Nephron progenitor cell (in vitro differentiated cells): ENCODE data around the gene ATRNL1.

Experiments used
- DNase-seq: peaks from one replicate; pipeline ENCODE4 v3.0.0; 2021
- H3K27ac Mint-ChIP-seq: 2 replicates; pipeline ENCODE4 v1.8.0; 2021; ENCODE audit warnings: mild to moderate bottlenecking, moderate library complexity, mixed read lengths
- H3K27me3 Mint-ChIP-seq: 2 replicates; pipeline ENCODE4 v1.8.0; 2021; ENCODE audit warnings: mild to moderate bottlenecking, low read depth, mixed read lengths; ENCODE audit not compliant: poor library complexity
- H3K36me3 Mint-ChIP-seq: 2 replicates; pipeline ENCODE4 v1.8.0; 2021; ENCODE audit warnings: low read depth, mixed read lengths
- H3K4me1 Mint-ChIP-seq: 2 replicates; pipeline ENCODE4 v1.8.0; 2021; ENCODE audit warnings: mixed read lengths
- H3K4me3 Mint-ChIP-seq: 2 replicates; pipeline ENCODE4 v1.8.0; 2021; ENCODE audit warnings: mild to moderate bottlenecking, moderate library complexity, mixed read lengths
- H3K9me3 Mint-ChIP-seq: 2 replicates; pipeline ENCODE4 v1.8.0; 2021; ENCODE audit warnings: mild to moderate bottlenecking, moderate library complexity, mixed read lengths
- TF ChIP-seq, protein P1 (sequence below): fragments of 200-600 bp; sonication (generic); IDR thresholded peaks from 2 replicates; pipeline ENCODE4 v1.5.0; 2021; ENCODE audit warnings: antibody characterized with exemption

ATRNL1 gene

DNA sequence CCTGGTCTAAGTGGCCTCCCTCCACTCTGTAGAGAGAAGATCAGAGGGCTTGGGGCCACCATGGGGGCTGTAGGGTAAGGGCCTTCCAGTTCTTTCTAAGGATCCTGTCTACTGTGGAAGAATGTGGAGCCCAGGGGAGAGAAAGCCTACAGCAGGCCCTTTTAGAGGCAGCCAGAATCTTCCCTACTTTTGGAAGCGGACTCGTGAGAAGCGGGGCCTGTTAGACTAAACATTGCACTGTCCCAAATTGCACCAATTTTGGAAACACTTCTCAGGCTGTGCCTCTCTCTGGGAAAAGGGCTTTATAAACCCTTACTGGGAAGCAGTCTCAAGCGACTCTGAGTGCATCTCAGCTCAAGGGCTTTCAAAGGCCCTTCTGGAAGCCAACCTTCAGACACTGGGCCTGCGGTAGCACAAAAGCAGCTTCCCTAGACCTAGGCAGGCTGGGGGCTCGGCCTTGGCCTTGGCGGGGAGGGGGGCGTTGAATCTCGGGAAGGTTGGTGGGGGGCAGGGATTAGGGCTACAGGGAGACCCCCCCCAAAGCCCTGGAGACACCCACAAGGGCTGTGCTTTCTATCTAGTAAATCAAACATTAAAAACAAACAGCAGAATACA is 881.8 kb downstream of the ATRNL1 start:
- TF ChIP-seq, protein P1, sequence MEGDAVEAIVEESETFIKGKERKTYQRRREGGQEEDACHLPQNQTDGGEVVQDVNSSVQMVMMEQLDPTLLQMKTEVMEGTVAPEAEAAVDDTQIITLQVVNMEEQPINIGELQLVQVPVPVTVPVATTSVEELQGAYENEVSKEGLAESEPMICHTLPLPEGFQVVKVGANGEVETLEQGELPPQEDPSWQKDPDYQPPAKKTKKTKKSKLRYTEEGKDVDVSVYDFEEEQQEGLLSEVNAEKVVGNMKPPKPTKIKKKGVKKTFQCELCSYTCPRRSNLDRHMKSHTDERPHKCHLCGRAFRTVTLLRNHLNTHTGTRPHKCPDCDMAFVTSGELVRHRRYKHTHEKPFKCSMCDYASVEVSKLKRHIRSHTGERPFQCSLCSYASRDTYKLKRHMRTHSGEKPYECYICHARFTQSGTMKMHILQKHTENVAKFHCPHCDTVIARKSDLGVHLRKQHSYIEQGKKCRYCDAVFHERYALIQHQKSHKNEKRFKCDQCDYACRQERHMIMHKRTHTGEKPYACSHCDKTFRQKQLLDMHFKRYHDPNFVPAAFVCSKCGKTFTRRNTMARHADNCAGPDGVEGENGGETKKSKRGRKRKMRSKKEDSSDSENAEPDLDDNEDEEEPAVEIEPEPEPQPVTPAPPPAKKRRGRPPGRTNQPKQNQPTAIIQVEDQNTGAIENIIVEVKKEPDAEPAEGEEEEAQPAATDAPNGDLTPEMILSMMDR = no peak
- Mint-ChIP-seq H3K4me1 (peaks cover 27% of the 10 kb centered on the region), H3K36me3 (peaks cover 4% of the 10 kb centered on the region), H3K27me3 (peaks cover 18% of the 10 kb centered on the region), H3K9me3 (peaks cover 4% of the 10 kb centered on the region), H3K4me3 (no peak overlapping the region), H3K27ac (no peak overlapping the region)
- no peak for DNase-seq

DNA sequence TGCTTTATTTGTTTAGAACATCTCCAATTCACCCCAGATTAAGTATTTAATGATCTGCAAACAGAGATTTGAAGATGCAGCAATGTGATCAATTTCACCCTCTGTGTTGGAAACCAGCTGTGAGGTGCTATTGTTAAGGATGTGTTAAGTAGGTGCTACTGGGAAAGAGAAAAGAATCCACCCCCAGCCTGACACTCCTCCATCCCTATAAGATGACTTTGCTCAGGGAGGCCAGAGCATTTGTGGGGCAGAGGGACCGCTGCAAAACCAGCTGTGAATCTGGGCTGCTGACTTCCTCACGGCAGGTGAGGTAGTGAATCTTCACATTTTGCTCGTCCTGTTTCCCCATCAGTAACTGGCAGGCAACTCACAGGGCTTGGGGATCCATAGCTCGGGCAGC is 882.3 kb downstream of the ATRNL1 start:
- no peak overlapping the region for H3K27ac Mint-ChIP-seq
- peaks cover 4% of the 10 kb centered on the region for H3K9me3 Mint-ChIP-seq
- H3K36me3 Mint-ChIP-seq = peaks cover 4% of the 10 kb centered on the region
- peaks cover 18% of the 10 kb centered on the region for H3K27me3 Mint-ChIP-seq
- DNase-seq = no peak
- H3K4me1 Mint-ChIP-seq = peaks cover 27% of the 10 kb centered on the region
- TF ChIP-seq, protein P1 = no peak
- H3K4me3 Mint-ChIP-seq = no peak overlapping the region

DNA sequence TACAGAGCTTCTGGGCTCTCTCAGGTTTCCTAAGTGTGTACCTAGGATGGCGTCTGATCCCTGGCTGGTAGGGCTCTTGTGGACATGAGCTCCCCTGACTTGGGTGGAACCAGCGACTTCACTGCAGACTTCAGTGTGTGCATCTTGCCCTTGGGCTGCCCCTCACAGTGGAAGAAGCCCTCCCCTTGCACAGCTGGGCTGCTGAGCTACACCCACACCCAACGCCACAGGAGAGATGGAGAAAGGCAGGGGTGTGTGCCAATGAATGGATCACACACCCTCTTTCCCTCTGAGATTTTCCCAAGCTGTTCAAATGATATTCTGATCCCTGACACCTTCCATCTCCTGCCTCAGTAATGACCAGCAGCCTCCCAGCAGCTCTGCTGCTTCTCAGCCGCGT is 883.2 kb downstream of the ATRNL1 start:
- H3K27me3 Mint-ChIP-seq = peaks cover 18% of the 10 kb centered on the region
- peaks cover 4% of the 10 kb centered on the region for H3K9me3 Mint-ChIP-seq
- H3K4me1 Mint-ChIP-seq = peaks cover 35% of the 10 kb centered on the region
- no peak for DNase-seq
- peaks cover 4% of the 10 kb centered on the region for H3K36me3 Mint-ChIP-seq
- peak overlapping the region; percentile 73 for H3K27ac Mint-ChIP-seq
- no peak overlapping the region for H3K4me3 Mint-ChIP-seq
- TF ChIP-seq, protein P1 = no peak

DNA sequence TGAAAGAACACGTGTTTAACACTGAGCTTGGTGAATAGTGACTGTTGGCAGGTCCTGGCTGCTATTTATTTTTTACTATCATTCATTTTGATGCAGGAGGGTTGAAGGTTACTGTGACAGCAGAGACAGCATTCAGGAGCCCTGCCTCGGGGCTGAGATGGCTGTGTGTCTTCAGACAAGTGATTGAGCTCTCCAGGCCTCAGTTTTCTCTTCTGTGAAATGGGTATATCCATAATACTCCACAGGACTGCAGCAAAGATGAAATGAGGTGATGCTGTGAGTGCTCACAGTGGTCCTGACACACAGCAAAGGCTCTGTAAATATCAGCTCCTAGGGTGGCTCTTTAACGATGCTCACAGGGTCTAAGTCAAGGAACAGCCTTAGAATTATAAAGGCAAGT is 884.7 kb downstream of the ATRNL1 start:
- TF ChIP-seq, protein P1 = no peak
- Mint-ChIP-seq H3K4me1 (peaks cover 49% of the 10 kb centered on the region), H3K4me3 (no peak overlapping the region), H3K36me3 (peaks cover 4% of the 10 kb centered on the region), H3K27ac (no peak overlapping the region), H3K9me3 (peaks cover 4% of the 10 kb centered on the region), H3K27me3 (peaks cover 18% of the 10 kb centered on the region)
- no peak for DNase-seq

DNA sequence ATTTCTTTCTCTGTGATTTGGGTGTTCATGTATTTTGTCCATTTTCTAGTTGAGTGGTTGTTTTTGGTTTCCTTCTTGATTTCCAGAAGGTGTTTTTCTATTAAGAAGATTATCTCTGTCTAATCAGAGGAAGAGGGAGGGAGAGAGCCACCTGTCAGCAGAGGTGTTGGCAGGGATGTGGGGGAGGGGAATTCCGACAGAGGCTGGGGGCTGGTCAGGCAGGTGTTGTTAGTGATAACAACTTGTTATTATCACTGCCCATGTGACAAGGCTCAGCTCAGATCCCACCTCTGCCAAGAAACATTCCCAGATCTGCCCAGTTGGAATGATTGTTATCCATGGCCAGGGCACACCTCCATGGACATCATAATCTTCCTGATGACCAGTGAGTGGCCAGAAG is 886.4 kb downstream of the ATRNL1 start:
- TF ChIP-seq, protein P1 = no peak
- H3K27me3 Mint-ChIP-seq = peaks cover 14% of the 10 kb centered on the region
- H3K9me3 Mint-ChIP-seq = peaks cover 5% of the 10 kb centered on the region
- no peaks in the 10 kb centered on the region for H3K36me3 Mint-ChIP-seq
- no peak overlapping the region for H3K4me3 Mint-ChIP-seq
- no peak for DNase-seq
- H3K27ac Mint-ChIP-seq = no peak overlapping the region
- peaks cover 46% of the 10 kb centered on the region for H3K4me1 Mint-ChIP-seq

DNA sequence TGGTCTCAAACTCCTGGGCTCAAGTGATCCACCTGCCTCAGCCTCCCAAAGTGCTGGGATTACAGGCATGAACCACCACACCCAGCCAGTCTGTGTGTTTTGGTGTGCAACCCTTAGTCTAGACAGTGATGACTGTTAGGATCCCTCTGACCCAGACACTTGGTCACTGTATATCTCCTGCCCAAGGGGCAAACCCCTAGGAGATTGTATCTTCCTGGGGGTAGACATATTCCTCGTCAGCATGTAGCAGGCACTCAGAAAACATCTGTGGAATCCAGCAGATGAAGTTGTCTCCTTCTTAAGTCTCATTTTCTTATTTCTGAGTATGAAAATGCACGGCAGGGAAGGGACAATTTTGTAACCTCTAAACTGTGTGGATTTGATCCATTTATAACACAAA is 887.3 kb downstream of the ATRNL1 start:
- peaks cover 5% of the 10 kb centered on the region for H3K9me3 Mint-ChIP-seq

More for the DNA sequence above, 887.3 kb downstream of the ATRNL1 start:
- TF ChIP-seq, protein P1 = no peak
- Mint-ChIP-seq H3K27me3 (peaks cover 10% of the 10 kb centered on the region), H3K4me3 (no peak overlapping the region), H3K4me1 (peaks cover 37% of the 10 kb centered on the region), H3K36me3 (no peaks in the 10 kb centered on the region), H3K27ac (no peak overlapping the region)
- DNase-seq = no peak
